SK-N-MC (cell line): ENCODE measurements around the gene GRPEL1.

Source experiments
- EZH2 ChIP-seq: fragments of 200-600 bp; sonication (generic); IDR thresholded peaks from one replicate; pipeline ENCODE4 v1.6.1; 2017; ENCODE audit warnings: antibody characterized with exemption
- POLR2AphosphoS5 ChIP-seq: IDR thresholded peaks from 2 replicates; pipeline ENCODE4 v1.6.1; 2012; ENCODE audit warnings: mild to moderate bottlenecking, low read depth, low read length, borderline replicate concordance

DNA sequence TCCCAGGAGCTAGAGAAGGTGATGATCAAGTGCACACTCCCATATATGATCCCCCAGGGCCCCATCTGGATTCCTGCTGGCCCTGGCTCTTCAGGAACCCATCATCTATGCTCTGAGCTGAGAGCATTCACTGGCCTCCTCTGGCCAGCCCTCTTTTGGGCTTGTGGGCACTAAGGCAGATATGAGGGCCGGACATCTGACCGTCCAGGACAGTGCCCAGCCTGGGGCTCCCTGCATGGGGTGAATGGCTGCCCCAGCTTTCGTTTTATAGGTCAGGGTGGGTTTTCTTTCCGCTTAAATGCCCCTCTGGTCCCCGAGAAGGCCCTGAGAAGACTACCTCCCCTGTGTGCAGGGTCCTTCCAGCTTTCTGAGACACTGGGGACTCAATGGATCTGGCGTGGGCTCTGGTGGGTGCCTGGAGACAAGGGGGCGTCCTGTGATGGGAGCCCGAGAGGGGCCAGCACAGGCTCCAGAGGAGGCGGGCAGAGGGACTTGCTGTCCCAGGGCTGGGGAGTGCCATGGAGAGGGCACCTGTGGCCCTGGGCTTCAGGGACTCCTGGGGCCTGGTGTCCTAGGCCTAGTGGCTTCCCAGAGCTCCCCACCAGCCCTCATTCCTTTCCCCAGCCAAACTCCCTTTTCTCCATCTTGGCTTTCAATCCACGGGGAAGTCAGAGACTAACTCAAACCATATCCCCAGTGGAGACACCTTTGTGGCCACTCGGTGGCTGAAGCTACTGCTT, 39.5 kb upstream of the GRPEL1 start:
- TF ChIP-seq POLR2AphosphoS5 (no peak), EZH2 (no peak)
